HepG2 (cell line): ENCODE data around the gene ZBTB7C. TPM values are rescaled to one million over a fixed set of nuclear protein-coding genes. Genes with fewer than 3 reads are reported as not detected.

Experiments used
- ATAC-seq: fragments of 200-7000 bp; cut with Tn5 transposase; 3 replicates; pipeline ENCODE4 v1.9.1; 2020; ENCODE audit warnings: mild to moderate bottlenecking, moderate library complexity
- BruUV-seq: library from RNA; stranded (reverse); fragments of 400-500 nt; replicated peaks from 2 replicates; lab custom pipeline; 2021; lab: Mats Ljungman, UMichigan
- CTCF ChIA-PET: fragments of 300-600 bp; formaldehyde crosslinking; extraction: SDS; loops from one replicate; lab custom pipeline; 2021; ENCODE audit warnings: low total read pairs, inconsistent platforms, low intra/inter-chr PET ratio; lab: Yijun Ruan, JAX
- POLR2A ChIA-PET: fragments of 350-600 bp; sonication (Branson Sonifier 250); formaldehyde crosslinking; loops from one replicate; lab custom pipeline; 2020; ENCODE audit warnings: antibody characterized with exemption, inconsistent platforms; lab: Yijun Ruan, JAX
- DNase-seq: peaks from one replicate; pipeline ENCODE4 v3.0.0-alpha.2; 2015; ENCODE audit warnings: low spot score
- FAIRE-seq: peaks from 3 replicates; lab custom pipeline; 2011; peaks lifted over from hg19 to GRCh38; lab: Jason Lieb, UNC
- H2AFZ ChIP-seq: one replicate; pipeline ENCODE4 v1.6.1; 2011; ENCODE audit warnings: low read length, inconsistent platforms
- H3K27ac ChIP-seq: fragments of 300-600 bp; 3 replicates; pipeline ENCODE4 v1.8.0; 2011; ENCODE audit warnings: mixed run types, mild to moderate bottlenecking, mixed read lengths, low read length, inconsistent platforms; ENCODE audit not compliant: insufficient read depth; ENCODE audit errors: extremely low read length
- H3K27me3 ChIP-seq, 2 experiments: fragments of 200-600 bp in 1 of 2; 2 replicates in 1 of 2; 3 replicates in 1 of 2; pipeline versions ENCODE4 v1.6.0 to v1.8.0; 2011; ENCODE audit warnings: low read length in 2 of 2, mild to moderate bottlenecking in 2 of 2, moderate library complexity in 2 of 2, inconsistent platforms in 1 of 2; ENCODE audit not compliant: insufficient read depth in 2 of 2, control insufficient read depth in 1 of 2
- H3K36me3 ChIP-seq, 2 experiments: fragments of 200-600 bp in 1 of 2; replicated peaks in 1 of 2; 2 replicates in 1 of 2; 3 replicates in 1 of 2; pipeline versions ENCODE4 v1.5.1 to v1.8.0; 2011; ENCODE audit warnings: low read length in 2 of 2, inconsistent platforms in 1 of 2; ENCODE audit not compliant: insufficient read depth in 2 of 2, control insufficient read depth in 1 of 2
- H3K4me1 ChIP-seq: 2 replicates; pipeline ENCODE4 v1.5.1; 2012; ENCODE audit warnings: low read length, inconsistent platforms; ENCODE audit not compliant: insufficient read depth
- H3K4me2 ChIP-seq: 2 replicates; pipeline ENCODE4 v1.6.0; 2011; ENCODE audit warnings: low read depth, low read length, inconsistent platforms
- H3K4me3 ChIP-seq, 3 experiments: fragments of 200-600 bp in 1 of 3; sonication (generic), shearing (Covaris generic) in 1 of 3; replicated peaks in 1 of 3; 2 replicates each; pipeline ENCODE4 v1.5.1; 2011 to 2016; ENCODE audit warnings: low read length in 3 of 3, inconsistent platforms in 2 of 3, low read depth in 2 of 3, mild to moderate bottlenecking in 2 of 3, control low read depth in 1 of 3, mixed read lengths in 1 of 3; ENCODE audit not compliant: insufficient read depth in 1 of 3
- H3K79me2 ChIP-seq: one replicate; pipeline ENCODE4 v1.6.1; 2011; ENCODE audit warnings: low read length, inconsistent platforms; ENCODE audit not compliant: insufficient read depth
- H3K9ac ChIP-seq: 2 replicates; pipeline ENCODE4 v1.6.0; 2011; ENCODE audit warnings: mild to moderate bottlenecking, low read depth, low read length, inconsistent platforms; ENCODE audit not compliant: insufficient read depth
- H3K9me3 ChIP-seq: 2 replicates; pipeline ENCODE4 v1.5.1; 2012; ENCODE audit warnings: mild to moderate bottlenecking, low read length
- H4K20me1 ChIP-seq: 2 replicates; pipeline ENCODE4 v1.6.0; 2011; ENCODE audit warnings: inconsistent platforms, mild to moderate bottlenecking, low read length, moderate library complexity; ENCODE audit not compliant: insufficient read depth
- E2F5 ChIP-seq: sonication (generic); formaldehyde crosslinking; conservative IDR thresholded peaks from 2 replicates; pipeline ENCODE4 v1.4.0; 2020; ENCODE audit warnings: missing genetic modification reagents
- IRF2 ChIP-seq: IDR thresholded peaks from 2 replicates; pipeline ENCODE4 v1.6.1; 2018; ENCODE audit warnings: missing genetic modification reagents, missing compliant biosample characterization
- PAF1 ChIP-seq: IDR thresholded peaks from 2 replicates; pipeline ENCODE4 v1.6.1; 2016; ENCODE audit warnings: missing genetic modification reagents, missing compliant biosample characterization
- POGK ChIP-seq: sonication (generic); formaldehyde crosslinking; conservative IDR thresholded peaks from 2 replicates; pipeline ENCODE4 v1.8.0; 2022; ENCODE audit warnings: mild to moderate bottlenecking, moderate library complexity, missing genetic modification reagents
- RFX5 ChIP-seq: IDR thresholded peaks from 2 replicates; pipeline ENCODE4 v1.6.1; 2011; ENCODE audit warnings: low read depth, low read length, improper control_type of control experiment
- XBP1 ChIP-seq: sonication (generic); formaldehyde crosslinking; IDR thresholded peaks from 2 replicates; pipeline ENCODE4 v1.5.0; 2020; ENCODE audit warnings: missing genetic modification reagents
- ZKSCAN5 ChIP-seq: sonication (generic); formaldehyde crosslinking; IDR thresholded peaks from 2 replicates; pipeline ENCODE4 v1.5.1; 2020; ENCODE audit warnings: mild to moderate bottlenecking, missing genetic modification reagents
- ZMYM4 ChIP-seq: sonication (generic); formaldehyde crosslinking; IDR thresholded peaks from 2 replicates; pipeline ENCODE4 v1.8.1; 2023; ENCODE audit warnings: mild to moderate bottlenecking, missing genetic modification reagents
- ZNF335 ChIP-seq: sonication (generic); formaldehyde crosslinking; IDR thresholded peaks from 2 replicates; pipeline ENCODE4 v1.4.0; 2020; ENCODE audit warnings: missing genetic modification reagents
- ZNF552 ChIP-seq: sonication (generic); formaldehyde crosslinking; IDR thresholded peaks from 2 replicates; pipeline ENCODE4 v1.9.0; 2022; ENCODE audit warnings: missing genetic modification reagents, mild to moderate bottlenecking, borderline replicate concordance
- ZNF564 ChIP-seq: sonication (generic); formaldehyde crosslinking; IDR thresholded peaks from 2 replicates; pipeline ENCODE4 v1.8.1; 2023; ENCODE audit warnings: mild to moderate bottlenecking, missing genetic modification reagents
- ZNF644 ChIP-seq: IDR thresholded peaks from 2 replicates; pipeline ENCODE4 v1.6.1; 2016; ENCODE audit warnings: low read depth
- ZSCAN5A ChIP-seq: sonication (generic); formaldehyde crosslinking; IDR thresholded peaks from 2 replicates; pipeline ENCODE4 v1.8.0; 2022; ENCODE audit warnings: mild to moderate bottlenecking, missing genetic modification reagents, borderline replicate concordance
- ZZZ3 ChIP-seq: sonication (generic); formaldehyde crosslinking; IDR thresholded peaks from 2 replicates; pipeline ENCODE4 v1.4.0; 2020; ENCODE audit warnings: missing genetic modification reagents, mild to moderate bottlenecking, borderline replicate concordance
- WGBS: methylation state at CpG from one replicate; pipeline ENCODE4 v1.1.6; 2017; ENCODE audit warnings: low lambda C conversion rate; 5-methylcytosine and 5-hydroxymethylcytosine counted together
- in situ Hi-C: cut with HindIII; loops from 2 replicates; pipeline ENCODE4 v1.10.0; 2017; ENCODE audit warnings: low pct_unique_long_range_greater_than_20kb; ENCODE audit not compliant: extremely low pct_ligation_motif_present
- intact Hi-C: fragments of 100-400 bp; cut with micrococcal nuclease; formaldehyde crosslinking; loops from one replicate; pipeline ENCODE4 v1.10.0; 2022; ENCODE audit not compliant: unreplicated experiment
- polyA plus RNA-seq, 8 experiments: library from polyadenylated mRNA; depleted of rRNA in 3 of 8; stranded (reverse) in 7 of 8; unstranded in 1 of 8; fragments of >200 nt; fragmentation: Illumina TruSeq in 4 of 8; extraction: Trizol in 4 of 8; gene quantifications; 2 replicates each; pipeline versions ENCODE4 v1.2.1 to v1.2.3, GENCODE V29; 2011 to 2016; ENCODE audit warnings: low read depth in 4 of 8, missing spikeins in 1 of 8, mixed read lengths in 1 of 8; ENCODE audit not compliant: insufficient read depth in 1 of 8
- total RNA-seq, 5 experiments: library from RNA; depleted of rRNA; stranded (reverse); fragments of >200 nt; fragmentation: Illumina TruSeq; extraction: Trizol; gene quantifications; 2 replicates each; pipeline ENCODE4 v1.2.3, GENCODE V29; 2016; ENCODE audit warnings: low read depth in 1 of 5

Gene ZBTB7C
- total and polyA plus RNA-seq, 2 of the 13 experiments (the other 11 are each of a cell fraction or from before 2014, with no cell fraction given) = 0.01 to 0.04 TPM

- FAIRE-seq (no peak), DNase-seq (no peak), ATAC-seq (no peak)
- Histone ChIP-seq H3K27ac (no peak overlapping the region), H4K20me1 (no peaks in the 10 kb centered on the region), H3K9ac (no peak overlapping the region), H2AFZ (no peak overlapping the region), H3K79me2 (no peaks in the 10 kb centered on the region), H3K9me3 (no peaks in the 10 kb centered on the region), H3K4me3 (no peak overlapping the region), H3K4me1 (no peaks in the 10 kb centered on the region), H3K27me3 (no peaks in the 10 kb centered on the region), H3K4me2 (no peak overlapping the region), H3K36me3 (no peaks in the 10 kb centered on the region)
- POLR2A ChIA-PET = no interaction called here
- intact Hi-C loops = no loop called here
- in situ Hi-C loops = loop anchor here (10.0 kb wide), 1 partner anchor 206 kb away; no protein-coding TSS in a partner anchor
- CTCF ChIA-PET = no interaction called here
- no TSS peak for BruUV-seq
- no CpG with 5 or more reads among the region's 3 CpGs for WGBS
- no peak for TF ChIP-seq ZZZ3 (CRISPR knock-in tag)
- no peak for TF ChIP-seq XBP1 (CRISPR knock-in tag)
- no peak for TF ChIP-seq ZSCAN5A (CRISPR knock-in tag)
- TF ChIP-seq PAF1 (CRISPR knock-in tag) = no peak
- TF ChIP-seq IRF2 (CRISPR knock-in tag) = no peak
- no peak for TF ChIP-seq ZNF564 (CRISPR knock-in tag)
- TF ChIP-seq POGK (CRISPR knock-in tag) = no peak
- TF ChIP-seq ZKSCAN5 (CRISPR knock-in tag) = no peak
- no peak for TF ChIP-seq ZNF335 (CRISPR knock-in tag)
- no peak for TF ChIP-seq RFX5
- no peak for TF ChIP-seq ZMYM4 (CRISPR knock-in tag)
- TF ChIP-seq ZNF644 (CRISPR knock-in tag) = no peak
- TF ChIP-seq E2F5 (CRISPR knock-in tag) = no peak
- TF ChIP-seq ZNF552 (CRISPR knock-in tag) = no peak
Measured at GRCh38 chr18:48238636-48239035, 170.5 kb downstream of the ZBTB7C start.
